NCI-H1436 treated with DMSO at 0.1 percent for 48 hours (cell line): Measurements from ENCODE around the gene RALGAPB.
"Not testable (repeated sequence)": the region's sequence is repeated elsewhere in the genome, so short reads cannot be mapped to it uniquely, and the experiment has no call there.

Experiments
- DNase-seq: peaks from one replicate; lab custom pipeline; 2025; lab: John Stamatoyannopoulos, UW

Gene RALGAPB

DNA sequence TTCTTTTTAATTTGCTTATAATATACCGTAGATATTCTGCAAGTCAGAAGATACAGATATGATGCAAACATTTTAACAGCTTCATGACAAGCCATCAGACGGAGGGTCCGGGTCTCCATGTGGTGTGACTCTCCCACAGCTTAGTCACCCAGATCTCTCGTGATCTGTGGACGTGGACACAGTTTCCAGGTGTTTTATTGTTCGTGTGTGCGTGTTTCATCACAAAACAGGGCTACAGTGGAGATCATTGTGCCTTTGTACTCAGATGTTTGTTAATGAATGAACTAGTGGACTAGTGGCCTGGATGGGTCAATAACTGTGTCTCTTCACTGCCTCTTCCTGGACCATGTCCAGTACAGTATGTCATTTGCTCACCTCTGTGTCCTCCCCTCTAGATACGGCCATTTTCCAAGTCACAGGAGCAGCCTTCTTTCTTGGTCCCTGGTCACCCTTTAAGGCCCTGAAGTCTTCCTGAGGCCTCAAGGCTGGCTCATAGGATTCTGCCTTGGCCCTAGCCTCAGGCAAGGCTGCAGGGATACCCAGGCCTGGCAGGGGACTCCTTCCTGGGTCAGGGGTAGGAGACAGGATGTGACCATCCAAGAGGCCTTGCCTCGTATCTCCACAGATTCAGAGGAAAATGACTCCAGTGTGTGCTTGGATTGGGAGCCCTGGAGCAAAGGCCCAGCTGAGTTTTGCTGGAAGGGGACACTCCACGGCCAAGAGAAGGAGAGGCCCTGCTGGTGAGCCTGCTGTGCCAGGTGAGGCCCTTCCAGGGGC, 112.9 kb downstream of the RALGAPB start:
- no peak for DNase-seq

DNA sequence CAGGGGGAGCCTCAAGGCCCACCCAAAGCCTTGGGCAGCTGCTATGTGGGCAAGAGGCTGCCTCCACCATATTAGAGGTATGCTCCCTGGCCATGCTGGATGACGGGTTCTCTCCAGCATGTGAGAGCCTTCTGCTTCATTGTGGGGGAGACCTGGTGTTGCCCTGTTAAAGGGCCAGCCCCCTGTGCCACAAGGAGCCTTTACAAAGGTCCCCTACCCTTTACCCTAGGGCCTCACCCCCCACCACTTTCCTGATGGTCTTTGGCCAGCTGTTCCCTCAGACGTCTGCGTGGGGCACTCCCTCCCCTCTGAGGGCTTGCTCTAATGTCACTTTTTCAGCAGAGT, 113.5 kb downstream of the RALGAPB start:
- DNase-seq = no peak

DNA sequence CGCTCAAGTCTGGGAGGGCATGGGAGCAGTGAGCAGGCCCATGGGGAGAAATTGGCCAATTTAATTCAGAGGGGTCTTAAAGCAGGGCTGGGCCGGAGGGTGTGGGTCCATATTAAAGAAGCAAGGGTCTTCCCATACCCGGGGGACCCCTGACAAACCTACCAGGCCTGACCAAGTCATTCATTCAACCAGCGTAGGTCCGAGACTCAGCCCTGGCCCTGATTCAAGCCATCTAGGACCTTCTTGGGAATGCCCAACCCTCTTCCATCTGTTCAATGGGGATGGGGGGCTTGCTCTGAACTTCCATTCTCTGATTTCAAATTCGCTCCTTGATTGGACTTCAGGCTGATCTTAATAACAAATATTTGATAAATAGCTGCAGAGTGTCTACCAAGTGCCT, 115.7 kb downstream of the RALGAPB start:
- DNase-seq = no peak

DNA sequence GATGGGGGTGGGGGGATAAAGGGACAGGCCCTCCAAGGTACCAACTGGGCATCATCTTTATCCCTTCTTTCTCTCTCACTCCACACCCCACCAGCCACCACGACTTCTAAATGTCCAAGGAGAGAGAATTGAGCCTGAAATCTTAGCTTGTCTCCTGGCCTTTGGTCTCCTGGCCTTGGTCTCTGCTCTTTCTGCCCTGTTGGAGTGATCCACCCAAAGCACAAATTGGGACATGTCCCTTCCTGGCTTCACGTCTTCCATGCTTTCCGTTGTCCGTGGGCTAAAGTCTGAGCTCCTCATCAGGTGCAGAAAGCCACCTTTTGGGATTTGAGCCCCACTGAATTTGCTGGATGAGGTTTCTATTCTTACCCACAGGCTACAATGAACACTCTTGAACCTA, 116.7 kb downstream of the RALGAPB start:
- no peak for DNase-seq

DNA sequence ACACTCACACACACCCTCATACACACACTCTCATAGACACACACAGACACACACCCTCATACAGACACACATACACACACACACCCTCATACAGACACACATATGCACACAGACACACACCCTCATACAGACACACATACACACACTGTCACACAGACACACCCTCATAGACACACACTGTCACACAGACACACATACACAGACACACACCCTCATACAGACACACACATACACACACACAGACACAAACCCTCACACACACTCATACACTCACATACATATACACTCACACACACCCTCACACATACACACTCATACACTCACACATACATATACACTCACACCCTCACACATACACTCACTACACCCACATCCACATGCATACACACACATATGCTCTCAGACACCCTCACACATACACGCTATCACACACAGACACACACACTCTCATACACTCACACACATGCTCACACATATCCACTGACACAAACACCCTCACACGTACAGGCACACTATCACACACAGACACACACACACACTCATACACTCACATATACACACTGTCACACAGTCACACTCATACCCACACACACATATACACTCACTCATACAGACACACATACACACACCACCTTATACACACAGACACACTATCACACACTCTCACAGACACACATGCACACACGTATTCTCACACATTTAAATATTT, 117.5 kb downstream of the RALGAPB start:
- DNase-seq = no peak

DNA sequence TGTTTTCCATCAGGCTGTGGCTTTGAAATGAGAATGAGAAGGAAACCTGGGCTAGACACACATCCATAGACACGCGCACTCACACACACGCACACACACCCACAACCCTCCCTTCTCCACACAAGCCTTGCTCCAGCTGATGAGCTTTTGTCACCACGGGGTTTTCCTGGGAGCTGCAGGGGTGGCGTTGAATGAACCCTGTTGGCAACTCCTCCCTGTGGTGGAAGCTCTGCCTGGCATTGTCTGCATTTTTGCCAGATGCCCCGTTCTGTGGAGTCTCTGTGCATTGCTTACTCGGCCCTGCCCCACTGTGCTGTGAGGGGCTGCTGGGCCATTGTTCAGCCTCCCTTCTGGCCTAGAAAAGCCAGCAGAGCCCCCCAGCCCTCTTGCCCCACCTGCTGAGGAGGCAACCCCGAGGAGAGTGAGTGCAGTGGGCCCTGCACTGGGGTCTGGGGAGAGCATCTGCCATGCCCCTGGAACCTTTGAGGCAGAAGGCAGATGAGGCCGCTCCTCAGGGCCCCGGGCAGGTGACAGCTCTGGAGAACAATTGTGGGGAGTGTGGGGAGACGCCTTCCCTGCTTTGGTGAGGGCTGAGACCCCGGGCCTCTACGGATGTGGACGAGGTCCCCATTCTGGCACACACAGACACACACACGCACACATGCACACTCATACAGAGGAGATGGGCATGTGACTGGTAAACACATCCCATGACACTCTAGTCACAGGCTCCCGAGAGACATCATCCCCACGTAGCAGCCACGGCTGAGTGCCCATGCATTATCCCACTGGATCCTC, 118.2 kb downstream of the RALGAPB start:
- DNase-seq = no peak

DNA sequence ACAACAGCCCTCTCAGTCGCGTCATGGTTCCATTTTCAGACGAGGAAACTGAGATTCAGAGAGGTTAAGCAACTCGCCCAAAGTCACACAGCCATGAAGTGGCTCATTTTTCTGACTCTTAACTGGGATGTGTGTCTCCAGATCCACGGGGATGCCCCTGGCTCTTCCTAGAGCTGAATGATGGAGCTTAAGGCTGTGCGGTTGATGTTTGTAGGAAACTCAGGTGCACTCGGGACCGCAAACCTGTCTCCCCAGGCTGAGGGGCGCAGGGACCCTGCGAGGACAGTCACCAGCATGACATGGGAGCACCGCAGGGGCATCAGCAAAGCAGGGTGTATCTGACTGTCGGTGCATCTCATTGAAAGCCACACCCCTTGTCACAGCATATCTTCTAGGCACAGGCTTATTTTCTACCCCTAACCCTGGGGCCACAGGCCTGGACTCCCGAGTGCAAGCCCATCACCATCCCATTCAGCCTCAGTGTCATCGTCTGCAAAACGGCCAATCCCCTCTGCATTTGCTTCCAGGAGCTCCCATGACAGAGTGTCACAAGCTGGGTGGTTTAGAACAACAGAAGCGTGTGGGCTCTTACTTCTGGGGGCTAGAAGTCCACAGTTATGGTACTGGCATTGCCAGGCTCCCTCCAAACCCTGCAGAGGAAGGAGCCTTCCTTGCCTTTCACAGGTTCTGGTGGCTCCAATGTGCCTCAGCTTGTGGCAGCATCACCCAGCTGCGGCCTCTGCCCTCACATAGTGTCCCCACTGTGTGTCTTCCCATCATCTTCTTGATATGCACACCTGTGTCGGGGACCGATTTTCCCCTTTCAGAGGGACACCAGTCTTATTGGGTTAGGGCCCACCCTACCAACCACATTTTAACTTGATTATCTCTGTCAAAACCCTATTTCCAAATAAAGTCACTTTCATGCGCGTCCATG, 119.1 kb downstream of the RALGAPB start:
- DNase-seq = no peak

DNA sequence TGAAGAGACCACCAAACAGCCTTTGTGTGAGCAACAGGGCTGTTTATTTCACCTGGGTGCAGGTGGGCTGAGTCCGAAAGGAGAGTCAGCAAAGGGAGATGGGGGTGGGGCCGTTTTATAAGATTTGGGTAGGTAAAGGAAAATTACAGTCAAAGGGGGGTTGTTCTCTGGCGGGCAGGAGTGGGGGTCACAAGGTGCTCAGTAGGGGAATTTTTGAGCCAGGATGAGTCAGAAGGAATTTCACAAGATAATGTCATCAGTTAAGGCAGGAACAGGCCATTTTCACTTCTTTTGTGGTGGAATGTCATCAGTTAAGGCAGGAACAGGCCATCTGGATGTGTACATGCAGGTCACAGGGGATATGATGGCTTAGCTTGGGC, 119.8 kb downstream of the RALGAPB start:
- DNase-seq = not testable (repeated sequence)

DNA sequence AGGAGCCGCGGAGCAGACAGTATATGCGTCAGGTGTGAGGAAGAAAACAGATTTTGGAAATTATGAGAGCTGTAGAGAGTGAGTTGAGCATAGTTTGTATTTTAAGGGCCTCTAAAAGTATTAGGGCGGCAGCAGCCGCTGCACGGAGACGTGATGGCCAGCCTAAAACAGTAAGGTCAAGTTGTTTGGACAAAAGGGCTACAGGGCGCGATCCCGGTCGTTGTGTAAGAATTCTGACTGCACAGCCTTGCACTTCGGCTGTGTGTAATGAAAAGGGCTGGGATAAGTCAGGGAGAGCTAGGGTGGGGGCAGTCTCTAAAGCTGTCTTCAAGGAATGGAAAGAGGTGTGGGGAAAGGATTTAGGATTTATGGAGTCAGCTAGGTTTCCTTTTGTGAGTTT, 121.6 kb downstream of the RALGAPB start:
- not testable (repeated sequence) for DNase-seq

DNA sequence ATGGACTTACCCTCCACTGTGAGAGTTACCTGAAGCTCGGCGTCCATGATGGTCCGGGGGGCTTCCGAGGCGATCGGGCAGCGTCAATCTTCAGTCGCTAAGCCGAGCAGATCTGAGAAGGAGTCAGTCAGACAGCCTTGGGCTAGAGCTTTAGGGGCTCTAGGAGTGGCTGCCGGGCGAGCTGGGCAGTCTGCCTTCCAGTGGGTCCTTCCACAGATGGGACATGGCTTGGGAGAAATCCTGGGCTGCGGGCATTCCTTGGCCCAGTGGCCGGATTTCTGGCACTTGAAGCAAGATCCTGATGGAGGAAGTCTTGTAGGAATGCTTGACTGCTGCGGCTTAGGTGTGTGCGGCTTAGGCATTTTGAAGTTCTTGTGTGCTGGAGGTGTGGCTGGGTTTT, 123.2 kb downstream of the RALGAPB start:
- DNase-seq = not testable (repeated sequence)

DNA sequence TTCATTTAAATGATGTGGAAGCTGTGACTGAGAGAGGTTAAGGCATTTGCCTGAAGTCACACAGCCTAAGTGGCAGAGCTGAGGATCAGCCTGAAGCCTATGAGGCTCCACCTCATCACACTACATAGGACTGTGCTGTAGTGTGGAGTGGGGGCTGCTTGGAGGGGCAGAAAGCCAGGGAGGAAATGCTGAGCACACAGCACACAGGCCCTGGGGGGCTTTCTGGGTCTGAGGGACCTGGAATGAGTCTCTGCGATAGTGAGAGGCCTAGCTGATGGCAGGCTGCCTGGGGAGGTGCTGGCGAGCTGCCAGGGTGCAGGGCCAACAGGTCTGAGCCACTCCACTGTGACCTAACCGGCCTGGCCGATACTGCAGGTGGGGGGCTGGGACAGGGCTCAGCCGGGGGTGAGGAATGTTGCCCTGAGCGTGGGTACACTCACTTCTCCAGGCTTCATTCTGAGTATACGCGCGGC, 126.8 kb downstream of the RALGAPB start:
- DNase-seq = no peak

DNA sequence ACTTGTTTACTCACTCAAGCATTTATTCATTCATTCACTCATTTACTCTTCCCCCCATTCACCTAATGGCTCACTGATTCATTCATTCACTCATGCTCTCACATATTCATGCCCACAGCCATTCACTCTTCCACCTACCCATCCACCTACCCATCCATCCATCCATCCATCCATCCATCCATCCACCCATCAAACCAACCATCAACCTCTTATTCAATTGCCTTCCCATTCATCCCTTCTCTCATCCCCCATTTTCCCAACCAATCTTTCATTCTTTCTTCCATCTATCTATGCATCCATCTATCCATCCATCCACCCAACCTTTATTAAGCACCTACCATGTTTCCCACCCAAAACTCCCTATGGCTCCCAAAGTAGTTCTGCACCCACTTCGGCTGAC, 127.4 kb downstream of the RALGAPB start:
- no peak for DNase-seq

DNA sequence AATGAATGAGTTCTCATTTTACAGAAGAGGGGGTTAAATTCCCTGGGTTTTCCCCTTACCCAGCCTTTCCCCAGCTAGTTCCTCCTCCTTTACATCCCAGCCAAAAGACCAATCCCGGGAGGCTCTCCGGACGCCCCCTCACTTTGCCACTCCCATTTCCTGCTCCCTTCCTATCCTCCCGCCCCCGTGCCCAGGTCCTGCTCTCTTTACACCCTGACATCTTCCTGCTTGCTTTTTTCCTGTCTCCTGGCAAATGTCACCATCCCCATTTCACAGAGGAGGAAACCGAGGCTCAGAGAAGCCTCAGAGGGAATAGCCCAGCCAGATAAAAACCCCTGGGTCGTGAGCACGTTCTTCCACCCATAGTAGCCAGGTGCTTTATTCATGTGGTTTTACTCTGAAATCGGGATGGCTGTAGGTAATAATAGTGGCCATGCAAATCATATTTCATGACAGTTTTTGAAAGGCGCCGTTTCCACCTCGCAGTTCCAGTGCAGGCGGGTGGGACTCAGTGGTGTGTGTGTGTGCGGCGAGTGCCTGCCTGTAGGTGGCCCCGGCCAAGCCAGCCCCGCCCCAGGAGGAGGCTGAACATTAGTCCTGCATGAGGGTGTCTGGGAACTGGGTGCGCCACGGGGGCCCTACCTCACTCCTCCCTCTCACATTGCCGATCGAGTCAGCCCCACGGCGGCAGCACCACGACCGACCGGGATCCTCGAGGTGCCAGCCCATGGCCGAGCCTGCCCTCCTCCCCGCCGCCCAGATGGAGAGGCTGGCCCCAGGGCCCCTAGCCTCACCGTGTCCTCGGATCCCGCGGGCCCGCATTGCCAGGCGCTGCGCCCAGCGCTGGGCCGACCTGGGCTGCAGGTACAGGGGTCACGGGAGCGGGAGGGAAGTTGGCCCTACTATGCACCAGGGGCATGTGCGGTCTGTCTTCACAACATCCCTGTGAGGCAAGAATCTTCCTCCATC, 128.9 kb downstream of the RALGAPB start, which contains the start of gene ARHGAP40:
Gene ARHGAP40, plus strand, starts transcription at position 594 of the 969 bp plus-strand sequence.
- no peak for DNase-seq

DNA sequence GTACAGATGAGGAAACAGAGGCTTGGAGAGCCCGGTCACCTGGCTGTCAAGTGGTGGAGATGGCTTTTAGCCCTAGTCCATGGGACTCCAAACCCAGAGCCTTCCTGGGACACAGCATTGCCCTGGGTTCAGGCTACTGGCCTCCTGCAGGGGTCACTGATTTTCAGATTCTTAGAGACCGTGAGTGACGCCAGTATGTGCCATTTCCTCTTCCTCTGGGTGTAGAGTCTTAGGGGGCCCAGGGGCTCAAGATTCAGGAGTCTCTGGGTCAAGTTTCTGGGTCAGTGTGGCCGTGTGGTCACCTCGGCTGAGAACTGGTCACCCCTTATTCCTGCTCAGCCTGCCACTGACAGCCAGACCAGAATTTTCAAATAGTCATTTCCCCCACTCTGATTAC, 129.5 kb downstream of the RALGAPB start:
- no peak for DNase-seq

DNA sequence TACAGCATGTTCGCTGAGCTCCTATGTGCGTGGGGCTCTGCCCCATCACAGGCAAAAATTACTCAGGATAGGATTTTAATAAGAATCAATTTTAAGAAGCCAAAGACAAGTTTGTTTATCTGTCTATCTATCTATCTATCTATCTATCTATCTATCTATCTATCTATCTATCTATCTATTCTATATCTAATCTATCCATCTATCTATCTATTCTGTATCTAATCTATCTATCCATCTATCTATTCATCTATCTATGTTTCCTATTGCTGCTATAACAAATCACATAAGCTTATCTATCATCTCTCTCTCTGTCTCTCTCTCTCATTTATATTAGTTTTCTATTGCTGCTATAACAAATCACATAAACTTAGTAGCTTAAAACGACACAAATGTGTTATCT, 130.6 kb downstream of the RALGAPB start:
- no peak for DNase-seq

DNA sequence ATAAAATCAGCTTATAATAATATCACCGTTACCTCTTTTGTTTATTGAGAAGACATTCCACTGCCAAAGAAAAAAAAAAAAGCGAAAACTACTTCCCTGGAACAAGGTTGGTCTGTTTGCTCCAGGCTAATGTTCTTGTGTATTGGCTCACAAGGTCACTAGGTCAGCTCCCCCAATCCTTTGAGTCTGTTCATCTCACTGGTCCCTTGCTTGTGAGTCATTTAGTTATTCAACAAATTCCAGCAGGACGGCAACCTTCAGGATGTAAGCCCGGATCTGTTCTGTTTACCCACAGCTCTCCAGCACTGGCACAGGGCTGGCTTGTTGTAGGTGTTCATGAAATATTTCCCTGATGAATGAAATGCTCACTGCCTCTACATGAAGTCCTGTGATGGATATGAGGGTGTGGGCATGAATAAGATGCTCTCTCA, 132.2 kb downstream of the RALGAPB start:
- no peak for DNase-seq

DNA sequence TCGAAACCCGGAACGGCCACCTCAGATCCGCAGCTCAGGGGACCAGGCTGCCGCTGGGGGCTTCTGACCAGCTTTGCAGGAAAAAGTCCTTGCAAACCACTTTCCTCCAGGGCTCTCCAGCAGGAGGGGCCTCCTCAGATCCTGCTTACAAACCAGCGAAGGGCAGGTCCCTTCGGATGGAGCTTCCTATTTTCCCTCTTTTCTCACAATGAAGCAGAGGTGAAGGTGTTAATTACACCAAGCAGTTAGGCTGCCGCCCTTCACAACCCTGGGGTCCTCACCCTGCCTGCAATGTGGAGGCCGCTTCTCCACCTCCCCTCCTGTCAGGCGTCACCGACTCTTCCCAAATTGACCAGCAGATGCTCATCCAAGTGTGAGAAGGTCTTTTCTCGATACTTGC, 134.7 kb downstream of the RALGAPB start:
- no peak for DNase-seq

DNA sequence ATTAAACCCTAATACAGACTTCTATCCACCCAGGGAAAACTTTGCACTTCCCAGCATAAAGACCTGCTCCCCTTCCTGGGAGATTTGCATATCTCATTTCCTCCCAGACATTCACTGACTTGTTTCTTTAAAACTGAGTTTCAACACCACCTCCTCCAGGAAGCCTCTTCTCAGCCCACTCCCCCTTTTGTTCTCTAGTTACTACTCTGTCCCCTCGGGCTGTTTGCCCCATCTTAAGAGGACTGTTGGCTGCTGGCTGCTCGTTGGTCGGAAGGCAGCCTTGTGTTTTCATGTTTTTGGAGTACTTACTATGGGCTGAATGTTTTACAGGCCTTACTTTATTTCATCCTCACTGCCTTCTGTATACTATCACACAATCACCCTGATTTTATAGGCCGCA, 135.5 kb downstream of the RALGAPB start:
- DNase-seq = no peak

DNA sequence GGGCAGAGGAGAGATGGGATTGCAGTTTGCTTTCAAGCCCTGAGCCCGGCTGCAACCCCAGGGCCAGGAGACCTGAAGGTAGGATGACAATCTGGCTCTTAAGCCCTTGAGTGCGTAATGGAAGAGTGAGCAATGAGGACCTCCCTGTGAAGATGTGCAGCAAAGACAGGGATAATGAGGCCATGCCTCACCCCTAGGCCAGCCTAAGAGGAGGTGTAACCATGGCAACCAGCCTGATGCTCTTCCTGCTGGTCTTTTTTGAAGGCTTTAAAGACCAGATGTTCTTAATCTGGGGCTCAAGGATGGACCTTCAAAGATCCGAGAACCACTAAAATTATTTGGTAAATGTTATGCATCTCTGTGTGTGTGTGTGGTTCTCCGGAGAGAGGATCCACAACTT, 137.2 kb downstream of the RALGAPB start:
- no peak for DNase-seq

DNA sequence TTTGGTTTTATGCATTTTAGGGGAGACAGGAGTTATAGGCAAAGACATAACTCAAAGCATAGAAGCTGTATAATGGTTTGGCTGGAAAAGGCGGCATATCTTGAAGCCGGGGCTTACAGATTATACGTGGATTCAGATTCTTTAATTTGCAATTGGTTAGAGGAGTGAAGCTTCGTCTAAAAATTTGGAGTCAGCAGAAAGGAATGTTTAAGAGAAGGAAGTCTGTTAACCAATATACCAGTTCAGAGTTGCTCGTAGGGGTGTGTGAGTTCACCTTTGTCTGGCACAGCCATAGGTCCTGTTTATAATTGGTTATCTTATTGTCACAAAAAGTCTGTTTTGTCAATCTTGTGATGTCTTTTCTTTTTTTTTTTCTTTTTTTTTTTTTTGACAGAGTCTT, 137.9 kb downstream of the RALGAPB start:
- no peak for DNase-seq
